Keratinocyte (primary cell): ENCODE data around the gene EPB41L4B. TPM values are rescaled to one million over a fixed set of nuclear protein-coding genes. Genes with fewer than 3 reads are reported as not detected.

Experiments
- DNase-seq: peaks from one replicate; pipeline ENCODE4 v3.0.0-alpha.2; 2011; ENCODE audit warnings: low read depth, missing footprints, low spot score
- FAIRE-seq: peaks from 2 replicates; lab custom pipeline; 2011; peaks lifted over from hg19 to GRCh38; lab: Jason Lieb, UNC
- H2AFZ ChIP-seq: 2 replicates; pipeline ENCODE4 v1.6.0; 2012; ENCODE audit warnings: low read length, control low read depth, inconsistent platforms; ENCODE audit not compliant: control insufficient read depth
- H3K27ac ChIP-seq: 2 replicates; pipeline ENCODE4 v1.5.1; 2011; ENCODE audit warnings: low read length; ENCODE audit not compliant: control insufficient read depth, insufficient read depth
- H3K27me3 ChIP-seq: 3 replicates; pipeline ENCODE4 v1.6.0; 2011; ENCODE audit warnings: low read length; ENCODE audit not compliant: control insufficient read depth, insufficient read depth; ENCODE audit errors: extremely low read depth
- H3K36me3 ChIP-seq, 2 experiments: 2 replicates in 1 of 2; 3 replicates in 1 of 2; pipeline ENCODE4 v1.5.1; 2011; ENCODE audit warnings: low read length in 2 of 2, mild to moderate bottlenecking in 1 of 2; ENCODE audit not compliant: control insufficient read depth in 2 of 2, insufficient read depth in 2 of 2; ENCODE audit errors: extremely low read depth in 1 of 2
- H3K4me1 ChIP-seq: 3 replicates; pipeline ENCODE4 v1.5.1; 2011; ENCODE audit warnings: low read length; ENCODE audit not compliant: control insufficient read depth, insufficient read depth; ENCODE audit errors: extremely low read depth
- H3K4me2 ChIP-seq: 3 replicates; pipeline ENCODE4 v1.6.0; 2011; ENCODE audit warnings: low read depth, low read length; ENCODE audit not compliant: control insufficient read depth, insufficient read depth; ENCODE audit errors: extremely low read depth
- H3K4me3 ChIP-seq, 3 experiments: fragments of 200-600 bp in 1 of 3; sonication (generic) in 1 of 3; 2 replicates in 2 of 3; 3 replicates in 1 of 3; pipeline ENCODE4 v1.5.1; 2011 to 2016; ENCODE audit warnings: low read length in 3 of 3, mild to moderate bottlenecking in 3 of 3, control low read depth in 2 of 3, inconsistent platforms in 1 of 3, low read depth in 1 of 3, mixed read lengths in 1 of 3, mixed run types in 1 of 3, moderate library complexity in 1 of 3; ENCODE audit not compliant: control insufficient read depth in 2 of 3, insufficient read depth in 2 of 3; ENCODE audit errors: extremely low read depth in 1 of 3
- H3K79me2 ChIP-seq: 2 replicates; pipeline ENCODE4 v1.6.0; 2012; ENCODE audit warnings: low read length; ENCODE audit not compliant: control insufficient read depth, insufficient read depth
- H3K9ac ChIP-seq: 3 replicates; pipeline ENCODE4 v1.6.0; 2011; ENCODE audit warnings: low read length; ENCODE audit not compliant: control insufficient read depth, insufficient read depth; ENCODE audit errors: extremely low read depth
- H3K9me1 ChIP-seq: 3 replicates; pipeline ENCODE4 v1.6.0; 2011; ENCODE audit warnings: low read length; ENCODE audit not compliant: control insufficient read depth, insufficient read depth; ENCODE audit errors: extremely low read depth
- H3K9me3 ChIP-seq: 2 replicates; pipeline ENCODE4 v1.5.1; 2012; ENCODE audit warnings: low read depth, low read length; ENCODE audit not compliant: control insufficient read depth
- H4K20me1 ChIP-seq: 3 replicates; pipeline ENCODE4 v1.6.0; 2011; ENCODE audit warnings: low read length; ENCODE audit not compliant: control insufficient read depth, insufficient read depth; ENCODE audit errors: extremely low read depth
- CTCF ChIP-seq, 3 experiments: IDR thresholded peaks in 1 of 3; conservative IDR thresholded peaks in 1 of 3; optimal IDR thresholded peaks in 1 of 3; 2 replicates in 2 of 3; 3 replicates in 1 of 3; pipeline versions ENCODE3 to v1.5.1; 2011; ENCODE audit warnings: low read length in 3 of 3, mild to moderate bottlenecking in 3 of 3, moderate library complexity in 2 of 3, control low read depth in 1 of 3, inconsistent platforms in 1 of 3; ENCODE audit not compliant: insufficient read depth in 2 of 3; ENCODE audit errors: extremely low read depth in 1 of 3
- EZH2 ChIP-seq: IDR thresholded peaks from one replicate; pipeline ENCODE4 v1.6.1; 2012; ENCODE audit warnings: inconsistent platforms, mild to moderate bottlenecking, low read length, moderate library complexity
- dilution Hi-C: fragments of 300-500 bp; cut with MboI; formaldehyde crosslinking; loops from one replicate; pipeline ENCODE4 v1.7.0; 2020; ENCODE audit warnings: low sequenced_read_pairs; ENCODE audit not compliant: extremely low pct_ligation_motif_present
- polyA plus RNA-seq, 5 experiments: library from polyadenylated mRNA; depleted of rRNA in 3 of 5; stranded (reverse) in 3 of 5; stranded (forward) in 1 of 5; unstranded in 1 of 5; fragments of >200 nt; gene quantifications; 1 replicate in 1 of 5; 2 replicates in 3 of 5; 3 replicates in 1 of 5; pipeline versions ENCODE4 v1.2.1 to v1.2.3, GENCODE V29; 2011 to 2012; ENCODE audit warnings: missing spikeins in 2 of 5, low read depth in 1 of 5, low replicate concordance in 1 of 5

Gene EPB41L4B
- polyA plus RNA-seq, 1 donor (not counting 4 experiments of a cell fraction or from before 2014, with no cell fraction given): 13.7 TPM

GRCh38 chr9:109171926-109172325 lies 148.9 kb downstream of the EPB41L4B start:
- H4K20me1 ChIP-seq: no peaks in the 10 kb centered on the region

GRCh38 chr9:109168170-109168569 lies 152.7 kb downstream of the EPB41L4B start:
- Histone ChIP-seq H3K9ac (no peak overlapping the region), H3K27ac (no peak overlapping the region), H2AFZ (no peak overlapping the region), H3K27me3 (peaks cover 23% of the 10 kb centered on the region), H4K20me1 (no peaks in the 10 kb centered on the region), H3K9me3 (no peaks in the 10 kb centered on the region), H3K9me1 (no peaks in the 10 kb centered on the region), H3K36me3 (no peaks in the 10 kb centered on the region), H3K4me3 (no peak overlapping the region), H3K79me2 (no peaks in the 10 kb centered on the region), H3K4me2 (no peak overlapping the region), H3K4me1 (no peaks in the 10 kb centered on the region)
- FAIRE-seq (peak; percentile 44), DNase-seq (no peak)
- dilution Hi-C loops: no loop called here
- no peak for TF ChIP-seq EZH2
- TF ChIP-seq CTCF (optimal IDR thresholded peaks at IDR 0.05 in 1 of 3, IDR thresholded peaks at IDR 0.05 in 1 of 3, conservative IDR thresholded peaks at IDR 0.05 in 1 of 3; ENCODE audit: extremely low read depth in 1 of 3, insufficient read depth in 2 of 3, low read length in 3 of 3): no peak

More at GRCh38 chr9:109171926-109172325, 148.9 kb downstream of the EPB41L4B start:
- no peaks in the 10 kb centered on the region for H3K79me2 ChIP-seq
- no peaks in the 10 kb centered on the region for H3K9me3 ChIP-seq
- dilution Hi-C loops: no loop called here
- H3K36me3 ChIP-seq: no peaks in the 10 kb centered on the region
- peaks cover 9% of the 10 kb centered on the region for H3K27me3 ChIP-seq
- H3K4me3 ChIP-seq: no peak overlapping the region
- H2AFZ ChIP-seq: no peak overlapping the region
- H3K9me1 ChIP-seq: no peaks in the 10 kb centered on the region
- FAIRE-seq (no peak), DNase-seq (no peak)
- H3K9ac ChIP-seq: no peak overlapping the region
- no peak overlapping the region for H3K4me2 ChIP-seq
- H3K27ac ChIP-seq: no peak overlapping the region
- no peak for TF ChIP-seq CTCF (optimal IDR thresholded peaks at IDR 0.05 in 1 of 3, IDR thresholded peaks at IDR 0.05 in 1 of 3, conservative IDR thresholded peaks at IDR 0.05 in 1 of 3; ENCODE audit: extremely low read depth in 1 of 3, insufficient read depth in 2 of 3, low read length in 3 of 3)
- no peak for TF ChIP-seq EZH2
- no peaks in the 10 kb centered on the region for H3K4me1 ChIP-seq
